ENCODE measurements around the gene DAB2. TPM values are rescaled to one million over a fixed set of nuclear protein-coding genes. Genes with fewer than 3 reads are reported as not detected.

DAB2 gene
- total and polyA plus RNA-seq, 2 donors from 2014 or later, result 138 to 199 TPM

GRCh38 chr5:39427229-39427628 is 2.4 kb upstream of the DAB2 start:
- intact Hi-C loops (cut with DNase I), result no loop called here
- H3K27ac ChIP-seq (ENCODE audit: low read depth in 2 of 2, low read length in 2 of 2), result peak overlapping the region; percentile 56 to 59
- FAIRE-seq (no peak), DNase-seq (no peak)
- no peak for TF ChIP-seq CTCF (IDR thresholded peaks at IDR 0.05; ENCODE audit: borderline replicate concordance, extremely low read depth, insufficient read depth)
- H3K36me3 ChIP-seq (ENCODE audit: control insufficient read depth in 2 of 3, insufficient read depth in 3 of 3, low read length in 3 of 3), result no peaks in the 10 kb centered on the region
- no peaks in the 10 kb centered on the region for H3K27me3 ChIP-seq (ENCODE audit: control insufficient read depth, insufficient read depth, low read length)
- H3K4me3 ChIP-seq (ENCODE audit: low read length in 3 of 3), result no peak overlapping the region
- H3K9ac ChIP-seq (ENCODE audit: low read length in 3 of 3), result peak overlapping the region in 1 of 3 donors; percentile 35
- no peaks in the 10 kb centered on the region for H3K9me3 ChIP-seq (ENCODE audit: control insufficient read depth in 2 of 3, insufficient read depth in 1 of 3, low read length in 3 of 3)
- peaks cover 3 to 12% (median 10%) of the 10 kb centered on the region in 3 donors for H3K4me1 ChIP-seq (ENCODE audit: control insufficient read depth in 2 of 3, insufficient read depth in 2 of 3, low read depth in 1 of 3, low read length in 3 of 3)

DNA sequence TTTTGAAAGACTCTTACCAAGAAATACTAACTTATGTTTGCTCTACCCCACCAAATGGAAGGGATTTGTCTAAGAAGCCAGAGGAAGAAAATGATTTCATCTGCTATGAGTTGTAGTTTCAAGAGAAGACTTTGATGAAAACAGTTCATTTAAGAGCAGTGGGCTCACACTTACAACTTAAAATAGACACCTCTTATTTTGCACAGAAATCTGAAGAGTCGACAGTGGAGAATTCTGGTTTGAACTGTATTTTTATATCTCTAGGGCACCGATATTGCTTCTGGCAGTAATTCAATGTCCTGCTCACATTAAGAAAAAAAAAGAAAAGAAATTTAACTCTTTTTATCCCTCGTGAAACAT is 1.9 kb upstream of the DAB2 start:
- intact Hi-C loops (cut with DNase I), result no loop called here
- TF ChIP-seq CTCF (IDR thresholded peaks at IDR 0.05; ENCODE audit: borderline replicate concordance, extremely low read depth, insufficient read depth), result no peak

GRCh38 chr5:39426051-39426745 is 1.4 kb upstream of the DAB2 start:
- TF ChIP-seq CTCF (IDR thresholded peaks at IDR 0.05; ENCODE audit: borderline replicate concordance, extremely low read depth, insufficient read depth), result no peak
- intact Hi-C loops (cut with DNase I), result no loop called here
- Histone ChIP-seq H3K9me3 (ENCODE audit: control insufficient read depth in 2 of 3, insufficient read depth in 1 of 3, low read length in 3 of 3) (no peaks in the 10 kb centered on the region), H3K9ac (ENCODE audit: low read length in 3 of 3) (peak overlapping the region in 1 of 3 donors; percentile 35), H3K36me3 (ENCODE audit: control insufficient read depth in 2 of 3, insufficient read depth in 3 of 3, low read length in 3 of 3) (no peaks in the 10 kb centered on the region), H3K27ac (ENCODE audit: low read depth in 2 of 2, low read length in 2 of 2) (peak overlapping the region; percentile 54 to 59), H3K27me3 (ENCODE audit: control insufficient read depth, insufficient read depth, low read length) (no peaks in the 10 kb centered on the region), H3K4me3 (ENCODE audit: low read length in 3 of 3) (peak overlapping the region in 2 of 3 donors; percentile 10 to 18), H3K4me1 (ENCODE audit: control insufficient read depth in 2 of 3, insufficient read depth in 2 of 3, low read depth in 1 of 3, low read length in 3 of 3) (peaks cover 3 to 16% (median 14%) of the 10 kb centered on the region in 3 donors)
- FAIRE-seq (no peak), DNase-seq (no peak)

More for the DNA sequence above, 1.9 kb upstream of the DAB2 start:
- Histone ChIP-seq H3K36me3 (ENCODE audit: control insufficient read depth in 2 of 3, insufficient read depth in 3 of 3, low read length in 3 of 3) (no peaks in the 10 kb centered on the region), H3K9ac (ENCODE audit: low read length in 3 of 3) (peak overlapping the region in 1 of 3 donors; percentile 35), H3K4me3 (ENCODE audit: low read length in 3 of 3) (peak overlapping the region in 1 of 3 donors; percentile 5), H3K9me3 (ENCODE audit: control insufficient read depth in 2 of 3, insufficient read depth in 1 of 3, low read length in 3 of 3) (no peaks in the 10 kb centered on the region), H3K27me3 (ENCODE audit: control insufficient read depth, insufficient read depth, low read length) (no peaks in the 10 kb centered on the region), H3K27ac (ENCODE audit: low read depth in 2 of 2, low read length in 2 of 2) (peak overlapping the region; percentile 54 to 59), H3K4me1 (ENCODE audit: control insufficient read depth in 2 of 3, insufficient read depth in 2 of 3, low read depth in 1 of 3, low read length in 3 of 3) (peaks cover 3 to 12% (median 10%) of the 10 kb centered on the region in 3 donors)
- DNase-seq (no peak), FAIRE-seq (no peak)

All from kidney (tissue), 14 donors.